Right lobe of liver (tissue), 4 donors: ENCODE data around the gene SLX4IP.

ENCODE experiments used
- POLR2A ChIP-seq: fragments of 450-650 bp; IDR thresholded peaks from one replicate; pipeline ENCODE4 v1.6.1; 2017; ENCODE audit warnings: antibody characterized with exemption, mild to moderate bottlenecking
- TF ChIP-seq, protein P1 (sequence below), 4 donors: fragments of 200-600 bp in 3 of 4; fragments of 450-650 bp in 1 of 4; IDR thresholded peaks; one replicate each; pipeline versions ENCODE4 v1.5.1 to v1.8.0; 2016 to 2022; ENCODE audit warnings: antibody characterized with exemption in 4 of 4, mild to moderate bottlenecking in 2 of 4
- donor health status: DM: no; HTN: no; CAD: no.
- donor health status: DM: no; HTN: no; CAD: no.
- donor health status: DM: no; HTN: yes; CAD: no.

GRCh38 chr20:10639737-10640556 lies 204.8 kb downstream of the SLX4IP start:
- TF ChIP-seq, protein P1, sequence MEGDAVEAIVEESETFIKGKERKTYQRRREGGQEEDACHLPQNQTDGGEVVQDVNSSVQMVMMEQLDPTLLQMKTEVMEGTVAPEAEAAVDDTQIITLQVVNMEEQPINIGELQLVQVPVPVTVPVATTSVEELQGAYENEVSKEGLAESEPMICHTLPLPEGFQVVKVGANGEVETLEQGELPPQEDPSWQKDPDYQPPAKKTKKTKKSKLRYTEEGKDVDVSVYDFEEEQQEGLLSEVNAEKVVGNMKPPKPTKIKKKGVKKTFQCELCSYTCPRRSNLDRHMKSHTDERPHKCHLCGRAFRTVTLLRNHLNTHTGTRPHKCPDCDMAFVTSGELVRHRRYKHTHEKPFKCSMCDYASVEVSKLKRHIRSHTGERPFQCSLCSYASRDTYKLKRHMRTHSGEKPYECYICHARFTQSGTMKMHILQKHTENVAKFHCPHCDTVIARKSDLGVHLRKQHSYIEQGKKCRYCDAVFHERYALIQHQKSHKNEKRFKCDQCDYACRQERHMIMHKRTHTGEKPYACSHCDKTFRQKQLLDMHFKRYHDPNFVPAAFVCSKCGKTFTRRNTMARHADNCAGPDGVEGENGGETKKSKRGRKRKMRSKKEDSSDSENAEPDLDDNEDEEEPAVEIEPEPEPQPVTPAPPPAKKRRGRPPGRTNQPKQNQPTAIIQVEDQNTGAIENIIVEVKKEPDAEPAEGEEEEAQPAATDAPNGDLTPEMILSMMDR (IDR thresholded peaks at IDR 0.05) = no peak
- no peak for TF ChIP-seq POLR2A
